T-helper 17 cell (primary cell): ENCODE measurements around the gene SPATA2. TPM values are rescaled to one million over a fixed set of nuclear protein-coding genes. Genes with fewer than 3 reads are reported as not detected.

Source experiments
- ATAC-seq: fragments of 150-1000 bp; cut with Tn5 transposase; 2 replicates; pipeline ENCODE4 v1.10.0; 2021; ENCODE audit warnings: mild to moderate bottlenecking, moderate library complexity
- DNase-seq, 3 donors: peaks; one replicate each; pipeline versions ENCODE4 v3.0.0 to v3.0.0-alpha.2; 2020 to 2021
- H3K9me3 ChIP-seq: one replicate; pipeline ENCODE4 v1.7.0; 2013; ENCODE audit warnings: low read length, mild to moderate bottlenecking; ENCODE audit not compliant: control insufficient read depth, poor library complexity, severe bottlenecking
- H3K27ac Mint-ChIP-seq: one replicate; pipeline ENCODE4 v1.8.0; 2022; ENCODE audit warnings: mild to moderate bottlenecking, moderate library complexity, mixed read lengths
- H3K27me3 Mint-ChIP-seq: one replicate; pipeline ENCODE4 v1.8.0; 2022; ENCODE audit warnings: mixed read lengths
- H3K36me3 Mint-ChIP-seq: one replicate; pipeline ENCODE4 v1.8.0; 2022; ENCODE audit warnings: low read depth, mixed read lengths
- H3K4me1 Mint-ChIP-seq: one replicate; pipeline ENCODE4 v1.8.0; 2022; ENCODE audit warnings: mild to moderate bottlenecking, mixed read lengths
- H3K4me3 Mint-ChIP-seq: one replicate; pipeline ENCODE4 v1.8.0; 2022; ENCODE audit warnings: mild to moderate bottlenecking, moderate library complexity, mixed read lengths
- total RNA-seq, 4 donors: library from RNA in 2 of 4; stranded (reverse) in 2 of 4; gene quantifications; one replicate each; pipeline ENCODE4 v1.2.3 and lab custom pipeline; 2022 to 2026

SPATA2 gene
- total RNA-seq, 2 donors from 2014 or later, result 23.5 to 24.9 TPM

- no peak for DNase-seq
- H3K4me3 Mint-ChIP-seq, result no peak overlapping the region
- H3K9me3 ChIP-seq, result no peaks in the 10 kb centered on the region
- no peaks in the 10 kb centered on the region for H3K27me3 Mint-ChIP-seq
- no peak overlapping the region for H3K27ac Mint-ChIP-seq
- peaks cover 35% of the 10 kb centered on the region for H3K4me1 Mint-ChIP-seq
- peaks cover 5% of the 10 kb centered on the region for H3K36me3 Mint-ChIP-seq
- ATAC-seq, result no peak
Observed at GRCh38 chr20:49942942-49943341, 27.6 kb upstream of the SPATA2 start.

GRCh38 chr20:49942303-49942702 is 27.0 kb upstream of the SPATA2 start:
- Mint-ChIP-seq H3K27me3 (no peaks in the 10 kb centered on the region), H3K27ac (no peak overlapping the region), H3K4me3 (no peak overlapping the region), H3K36me3 (peaks cover 4% of the 10 kb centered on the region), H3K4me1 (peaks cover 39% of the 10 kb centered on the region)
- DNase-seq (no peak), ATAC-seq (no peak)
- H3K9me3 ChIP-seq, result no peaks in the 10 kb centered on the region

GRCh38 chr20:49941456-49941855 is 26.1 kb upstream of the SPATA2 start:
- H3K4me1 Mint-ChIP-seq, result peaks cover 45% of the 10 kb centered on the region
- H3K27ac Mint-ChIP-seq, result peak overlapping the region; percentile 27
- DNase-seq, result no peak
- no peaks in the 10 kb centered on the region for H3K27me3 Mint-ChIP-seq
- no peak for ATAC-seq
- no peaks in the 10 kb centered on the region for H3K9me3 ChIP-seq
- H3K36me3 Mint-ChIP-seq, result peaks cover 2% of the 10 kb centered on the region
- no peak overlapping the region for H3K4me3 Mint-ChIP-seq

- DNase-seq, result no peak
- Mint-ChIP-seq H3K4me1 (peaks cover 48% of the 10 kb centered on the region), H3K27ac (peak overlapping the region; percentile 93), H3K36me3 (peaks cover 2% of the 10 kb centered on the region), H3K27me3 (no peaks in the 10 kb centered on the region), H3K4me3 (peak overlapping the region; percentile 96)
- no peak for ATAC-seq
- no peaks in the 10 kb centered on the region for H3K9me3 ChIP-seq
Observed at GRCh38 chr20:49938173-49939163, 23.1 kb upstream of the SPATA2 start.

- Mint-ChIP-seq H3K36me3 (peaks cover 2% of the 10 kb centered on the region), H3K4me3 (peak overlapping the region; percentile 96), H3K27ac (peak overlapping the region; percentile 93), H3K27me3 (no peaks in the 10 kb centered on the region), H3K4me1 (peaks cover 45% of the 10 kb centered on the region)
- ATAC-seq, result no peak
- no peaks in the 10 kb centered on the region for H3K9me3 ChIP-seq
- no peak for DNase-seq
Observed at GRCh38 chr20:49937027-49937929, 21.9 kb upstream of the SPATA2 start.

- Mint-ChIP-seq H3K4me1 (peaks cover 42% of the 10 kb centered on the region), H3K36me3 (peaks cover under 1% of the 10 kb centered on the region)
Observed at GRCh38 chr20:49936153-49937026, 21.1 kb upstream of the SPATA2 start, which contains the start of gene RNF114. TSS of gene RNF114 (plus strand) at chr20:49936397. CDS start at chr20:49936413, 16 bp downstream.

GRCh38 chr20:49935746-49936152 is 20.4 kb upstream of the SPATA2 start:
- Mint-ChIP-seq H3K36me3 (no peaks in the 10 kb centered on the region), H3K4me3 (peak overlapping the region; percentile 96), H3K4me1 (peaks cover 36% of the 10 kb centered on the region), H3K27ac (no peak overlapping the region), H3K27me3 (no peaks in the 10 kb centered on the region)
- H3K9me3 ChIP-seq, result no peaks in the 10 kb centered on the region
- no peak for ATAC-seq
- DNase-seq, result no peak

More at GRCh38 chr20:49936153-49937026, 21.1 kb upstream of the SPATA2 start, which contains the start of gene RNF114:
- DNase-seq (peak; percentile 84 to 95 (median 90)), ATAC-seq (peak; percentile 96)
- H3K27ac Mint-ChIP-seq, result peak within 1 kb of the TSS; percentile 93
- H3K27me3 Mint-ChIP-seq, result no peaks in the 10 kb centered on the region
- no peaks in the 10 kb centered on the region for H3K9me3 ChIP-seq
- peak within 1 kb of the TSS; percentile 96 for H3K4me3 Mint-ChIP-seq

GRCh38 chr20:49929142-49929494 is 13.8 kb upstream of the SPATA2 start:
- Mint-ChIP-seq H3K4me1 (peaks cover 10% of the 10 kb centered on the region), H3K36me3 (no peaks in the 10 kb centered on the region), H3K27ac (no peak overlapping the region), H3K4me3 (no peak overlapping the region), H3K27me3 (peaks cover 4% of the 10 kb centered on the region)
- H3K9me3 ChIP-seq, result no peaks in the 10 kb centered on the region
- DNase-seq (no peak), ATAC-seq (no peak)

GRCh38 chr20:49928411-49929141 is 13.2 kb upstream of the SPATA2 start:
- Mint-ChIP-seq H3K27me3 (peaks cover 4% of the 10 kb centered on the region), H3K36me3 (no peaks in the 10 kb centered on the region), H3K27ac (no peak overlapping the region), H3K4me1 (peaks cover 6% of the 10 kb centered on the region), H3K4me3 (no peak overlapping the region)
- DNase-seq (peak; percentile 58 to 71 (median 60)), ATAC-seq (peak; percentile 97)
- H3K9me3 ChIP-seq, result no peaks in the 10 kb centered on the region

- ATAC-seq, result no peak
- Mint-ChIP-seq H3K4me1 (peaks cover 6% of the 10 kb centered on the region), H3K27me3 (peaks cover 4% of the 10 kb centered on the region), H3K4me3 (no peak overlapping the region), H3K27ac (no peak overlapping the region), H3K36me3 (no peaks in the 10 kb centered on the region)
- no peak for DNase-seq
- no peaks in the 10 kb centered on the region for H3K9me3 ChIP-seq
Observed at GRCh38 chr20:49925901-49926454, 10.6 kb upstream of the SPATA2 start.

GRCh38 chr20:49924247-49924646 is 8.9 kb upstream of the SPATA2 start:
- H3K27me3 Mint-ChIP-seq, result peaks cover 4% of the 10 kb centered on the region
- H3K4me3 Mint-ChIP-seq, result no peak overlapping the region
- H3K4me1 Mint-ChIP-seq, result peaks cover 6% of the 10 kb centered on the region
- DNase-seq (no peak), ATAC-seq (no peak)
- no peaks in the 10 kb centered on the region for H3K9me3 ChIP-seq
- H3K27ac Mint-ChIP-seq, result no peak overlapping the region
- no peaks in the 10 kb centered on the region for H3K36me3 Mint-ChIP-seq

- no peaks in the 10 kb centered on the region for H3K9me3 ChIP-seq
- ATAC-seq (no peak), DNase-seq (no peak)
- H3K4me3 Mint-ChIP-seq, result no peak overlapping the region
- no peaks in the 10 kb centered on the region for H3K27me3 Mint-ChIP-seq
- peaks cover 14% of the 10 kb centered on the region for H3K4me1 Mint-ChIP-seq
- no peak overlapping the region for H3K27ac Mint-ChIP-seq
- no peaks in the 10 kb centered on the region for H3K36me3 Mint-ChIP-seq
Observed at GRCh38 chr20:49919461-49919860, 4.1 kb upstream of the SPATA2 start.
